SK-N-MC (cell line): ENCODE data around the gene KAZN.

Experiments
- DNase-seq: peaks from one replicate; pipeline ENCODE4 v3.0.0-alpha.2; 2011; ENCODE audit warnings: low read depth, low spot score
- H3K27ac ChIP-seq: fragments of 200-600 bp; sonication (generic); 2 replicates; pipeline ENCODE4 v1.5.1; 2016; ENCODE audit warnings: mixed run types
- H3K36me3 ChIP-seq: fragments of 200-600 bp; sonication (generic); 2 replicates; pipeline ENCODE4 v1.6.1; 2017; ENCODE audit warnings: antibody characterized with exemption, low read length, mixed read lengths; ENCODE audit not compliant: insufficient read depth
- H3K4me3 ChIP-seq: fragments of 200-600 bp; sonication (generic); 2 replicates; pipeline ENCODE4 v1.5.1; 2016
- H3K9ac ChIP-seq: fragments of 200-600 bp; sonication (generic); 2 replicates; pipeline ENCODE4 v1.8.0; 2017; ENCODE audit warnings: mixed run types, mixed read lengths; ENCODE audit not compliant: insufficient read length
- H3K9me3 ChIP-seq: fragments of 200-600 bp; sonication (generic); 2 replicates; pipeline ENCODE4 v1.6.1; 2017; ENCODE audit warnings: low read depth, mild to moderate bottlenecking, antibody characterized with exemption, low read length, moderate library complexity, mixed read lengths
- EZH2 ChIP-seq: fragments of 200-600 bp; sonication (generic); IDR thresholded peaks from one replicate; pipeline ENCODE4 v1.6.1; 2017; ENCODE audit warnings: antibody characterized with exemption
- FOXP2 ChIP-seq: optimal IDR thresholded peaks from 2 replicates; pipeline ENCODE3; 2011; ENCODE audit warnings: mild to moderate bottlenecking, moderate library complexity; ENCODE audit not compliant: insufficient read depth; ENCODE audit errors: extremely low read length, control extremely low read depth
- POLR2AphosphoS5 ChIP-seq: IDR thresholded peaks from 2 replicates; pipeline ENCODE4 v1.6.1; 2012; ENCODE audit warnings: mild to moderate bottlenecking, low read depth, low read length, borderline replicate concordance

KAZN gene

DNA sequence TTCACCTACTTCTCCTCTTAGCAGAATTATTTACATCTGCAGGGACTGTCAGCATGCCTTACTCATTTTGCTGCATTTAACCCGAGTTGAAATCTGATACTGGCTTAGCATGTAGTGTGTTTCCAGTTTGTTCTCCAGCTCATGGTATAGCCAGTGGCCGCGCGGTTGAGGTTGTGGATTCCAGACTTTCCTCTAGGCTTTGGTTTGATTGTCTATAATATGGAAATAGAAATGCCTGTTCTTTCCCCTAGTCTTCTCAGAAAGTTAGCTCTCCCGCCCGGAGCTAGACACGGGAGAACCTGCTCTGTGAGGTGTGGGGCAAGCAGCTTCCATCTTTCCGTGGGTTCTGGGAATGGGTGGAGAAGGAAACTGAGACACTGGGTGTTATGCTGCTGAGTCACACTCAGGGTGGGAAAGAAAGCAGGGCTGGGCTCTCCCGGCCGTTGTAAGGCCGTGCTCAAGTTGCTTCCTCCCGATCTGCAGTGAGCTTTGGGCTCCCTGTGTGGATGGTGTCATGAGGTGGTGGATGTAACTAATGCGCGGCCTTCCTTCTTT lies 348.3 kb downstream of the KAZN start:
- Histone ChIP-seq H3K4me3 (no peak overlapping the region), H3K36me3 (no peaks in the 10 kb centered on the region), H3K9ac (no peak overlapping the region), H3K9me3 (no peaks in the 10 kb centered on the region), H3K27ac (no peak overlapping the region)
- TF ChIP-seq POLR2AphosphoS5 (no peak), FOXP2 (no peak), EZH2 (no peak)
- DNase-seq = no peak

DNA sequence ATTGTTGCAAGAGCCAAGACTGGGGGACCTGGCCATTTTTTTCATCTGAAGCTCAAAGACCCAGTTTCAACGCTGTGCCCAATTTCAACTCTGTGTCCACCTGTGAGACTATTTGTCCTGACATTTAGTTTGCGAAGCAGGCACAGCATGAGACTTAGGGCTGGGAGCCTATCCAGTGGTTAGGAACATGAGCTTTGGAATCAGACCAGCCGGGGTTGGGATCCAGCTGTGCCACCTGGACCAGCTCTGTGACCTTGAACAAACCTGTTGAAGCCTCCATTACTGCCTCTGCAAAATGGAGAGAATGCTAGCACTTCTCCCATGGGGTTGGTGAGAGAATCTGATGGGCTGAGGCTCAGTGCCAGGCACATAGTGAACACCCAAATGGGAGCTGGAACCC lies 348.9 kb downstream of the KAZN start:
- Histone ChIP-seq H3K9ac (no peak overlapping the region), H3K36me3 (no peaks in the 10 kb centered on the region), H3K4me3 (no peak overlapping the region), H3K27ac (no peak overlapping the region), H3K9me3 (no peaks in the 10 kb centered on the region)
- DNase-seq = no peak
- TF ChIP-seq POLR2AphosphoS5 = no peak
- no peak for TF ChIP-seq FOXP2
- no peak for TF ChIP-seq EZH2

DNA sequence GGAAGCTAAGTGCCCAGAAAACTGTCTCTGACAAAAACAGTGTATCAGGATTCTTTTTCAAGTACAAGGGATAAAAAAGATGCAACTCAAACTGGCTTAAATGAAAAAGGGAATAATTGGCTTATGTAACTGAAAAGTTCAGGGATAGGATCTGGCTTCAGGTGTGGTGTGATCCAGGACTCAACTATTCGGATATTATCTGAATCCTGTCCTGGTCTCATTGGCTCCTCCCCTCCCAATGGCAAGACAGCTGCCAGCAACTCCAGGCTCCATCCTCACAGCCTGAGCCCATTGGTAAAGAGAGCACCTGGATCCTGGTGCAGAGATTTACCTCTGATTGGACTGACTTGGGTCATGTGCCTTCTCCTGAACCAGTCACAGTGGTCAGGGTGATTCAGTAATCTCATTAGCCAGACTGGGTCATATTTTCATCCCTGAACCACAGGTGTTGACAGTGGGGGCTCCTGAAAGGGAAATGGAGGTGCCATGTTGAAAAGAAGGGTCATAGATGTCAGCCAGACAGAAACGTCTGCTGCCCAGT lies 349.7 kb downstream of the KAZN start:
- Histone ChIP-seq H3K27ac (no peak overlapping the region), H3K4me3 (no peak overlapping the region), H3K9ac (no peak overlapping the region), H3K36me3 (no peaks in the 10 kb centered on the region), H3K9me3 (no peaks in the 10 kb centered on the region)
- DNase-seq = no peak
- no peak for TF ChIP-seq EZH2
- no peak for TF ChIP-seq FOXP2
- no peak for TF ChIP-seq POLR2AphosphoS5

DNA sequence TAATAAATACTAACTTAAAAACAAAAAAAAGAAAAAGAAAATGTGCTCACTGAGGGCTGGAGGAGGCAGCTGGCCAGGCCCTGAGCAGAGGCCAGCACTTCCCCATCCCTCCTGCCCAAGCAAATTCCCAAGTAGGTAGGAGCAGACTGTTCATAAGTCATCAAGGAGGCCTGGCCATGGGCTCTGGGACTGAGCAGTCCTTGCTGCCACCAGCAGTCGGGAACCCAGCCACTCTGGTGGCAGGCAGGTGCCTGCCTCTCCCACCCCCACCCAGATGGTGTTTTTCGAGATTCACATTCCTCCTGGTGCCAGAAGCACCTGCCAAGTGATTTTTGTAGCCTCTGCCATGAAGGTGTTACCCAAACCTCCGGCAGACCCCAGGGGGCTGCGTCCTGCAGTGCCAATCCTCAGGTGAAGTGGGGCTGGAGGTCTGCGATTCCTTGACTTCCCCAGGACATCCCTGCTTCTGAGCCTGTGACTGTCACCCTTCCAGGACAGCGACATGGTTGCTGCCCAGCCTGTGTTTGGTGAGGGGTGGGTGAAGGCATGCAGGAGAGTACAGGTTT lies 350.9 kb downstream of the KAZN start:
- Histone ChIP-seq H3K4me3 (no peak overlapping the region), H3K27ac (no peak overlapping the region), H3K36me3 (no peaks in the 10 kb centered on the region), H3K9me3 (no peaks in the 10 kb centered on the region), H3K9ac (no peak overlapping the region)
- TF ChIP-seq FOXP2 = no peak
- TF ChIP-seq EZH2 = no peak
- no peak for TF ChIP-seq POLR2AphosphoS5
- DNase-seq = no peak

DNA sequence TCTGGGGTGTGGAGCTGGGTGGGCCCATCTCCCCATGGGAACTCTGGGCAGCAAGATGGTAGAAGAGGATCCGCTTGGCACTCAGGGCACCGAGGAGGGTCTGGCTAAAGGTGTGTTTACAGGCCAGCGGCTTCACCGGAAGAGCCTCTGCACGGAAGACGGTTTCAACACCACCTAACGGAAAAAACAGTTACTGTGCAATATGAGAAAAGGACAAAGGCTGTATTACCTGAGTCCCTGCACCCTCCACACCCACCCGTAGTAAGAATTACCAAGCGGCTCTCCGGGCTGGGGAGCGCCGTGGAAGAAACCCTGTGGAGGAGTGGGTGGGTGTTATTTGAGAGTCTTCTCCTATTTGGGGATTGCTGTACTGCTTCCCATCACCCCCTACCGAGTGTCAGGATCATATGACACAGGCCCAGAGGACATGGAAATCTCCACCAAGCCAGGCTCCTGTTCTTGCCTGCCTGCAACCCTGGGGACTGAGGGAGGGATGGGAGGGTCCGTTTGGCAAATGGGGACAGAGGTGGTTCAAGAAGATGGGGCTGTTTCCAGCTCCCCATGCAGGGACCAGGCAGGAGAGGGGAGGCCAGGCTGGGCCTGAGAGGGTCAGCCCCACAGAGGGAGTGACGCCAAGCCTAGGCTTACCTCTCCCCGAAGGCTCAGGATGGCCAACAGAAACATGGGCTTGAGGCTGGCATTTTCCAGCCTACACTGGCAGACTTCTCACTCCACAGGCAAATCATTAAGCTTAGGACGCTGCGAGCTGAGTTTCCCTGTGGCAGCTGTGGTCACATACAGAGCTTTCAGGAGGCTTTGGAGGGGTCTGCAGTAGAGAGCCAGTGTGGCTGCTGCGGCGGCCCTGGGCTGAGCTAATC lies 351.6 kb downstream of the KAZN start:
- no peaks in the 10 kb centered on the region for H3K36me3 ChIP-seq
- no peaks in the 10 kb centered on the region for H3K9me3 ChIP-seq
- H3K27ac ChIP-seq = no peak overlapping the region
- no peak overlapping the region for H3K9ac ChIP-seq
- no peak for DNase-seq
- no peak for TF ChIP-seq EZH2
- TF ChIP-seq POLR2AphosphoS5 = no peak
- TF ChIP-seq FOXP2 = no peak
- no peak overlapping the region for H3K4me3 ChIP-seq

DNA sequence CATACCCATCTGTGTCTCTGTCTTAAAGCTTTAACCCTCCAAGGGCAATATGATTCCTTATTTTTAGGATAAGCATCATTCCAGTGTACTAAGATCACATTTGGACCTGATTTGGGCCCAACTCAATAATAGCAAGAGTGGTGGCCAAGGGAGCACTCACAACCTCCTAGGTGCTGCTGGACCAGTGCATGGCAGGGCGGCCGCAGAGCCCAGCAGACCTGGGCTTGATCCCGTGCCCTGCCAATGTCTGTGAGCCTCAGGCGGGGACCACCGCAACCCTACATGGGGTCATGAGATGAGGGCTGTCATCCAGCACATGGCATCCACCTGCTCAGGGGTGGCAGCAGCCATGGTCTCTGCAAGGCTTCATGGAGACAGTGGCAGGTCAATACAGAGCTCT lies 353.3 kb downstream of the KAZN start:
- H3K27ac ChIP-seq = no peak overlapping the region
- H3K36me3 ChIP-seq = no peaks in the 10 kb centered on the region

DNA sequence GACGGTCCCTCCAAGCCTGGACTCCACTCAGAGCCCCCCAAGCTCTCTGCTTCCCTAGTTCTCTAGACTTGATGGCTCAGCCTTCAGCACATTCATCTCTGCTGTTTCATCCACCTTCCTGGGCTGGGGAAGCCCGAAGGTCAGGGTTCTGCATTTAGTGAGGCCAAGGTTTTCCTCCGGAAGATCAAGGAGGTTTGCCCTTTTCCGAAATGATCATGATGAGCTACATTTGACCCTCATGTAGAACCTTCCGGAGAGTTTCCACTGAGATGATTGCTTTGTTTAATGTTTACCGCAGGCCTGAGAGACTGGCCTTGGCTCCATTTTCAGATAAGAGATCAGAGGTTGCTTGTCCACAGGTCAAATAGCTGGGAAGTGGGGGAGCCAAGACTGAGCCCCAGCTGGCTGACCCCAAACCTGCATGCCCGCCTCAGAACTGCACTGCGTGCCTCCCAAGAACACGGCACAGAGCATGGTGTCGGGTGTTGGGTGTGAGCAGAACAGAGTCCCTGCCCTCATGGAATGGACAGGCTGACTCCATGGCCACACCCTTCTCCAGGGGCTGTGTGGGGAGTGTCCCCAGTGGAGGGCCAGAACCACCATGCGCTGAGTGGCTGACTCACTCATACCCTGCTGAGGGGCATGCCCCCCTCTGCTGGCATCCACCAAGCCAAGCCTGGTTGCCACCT lies 354.3 kb downstream of the KAZN start:
- no peak overlapping the region for H3K27ac ChIP-seq
- TF ChIP-seq EZH2 (no peak), FOXP2 (no peak), POLR2AphosphoS5 (no peak)
- no peak for DNase-seq
- no peak overlapping the region for H3K4me3 ChIP-seq
- no peaks in the 10 kb centered on the region for H3K9me3 ChIP-seq
- no peaks in the 10 kb centered on the region for H3K36me3 ChIP-seq
- no peak overlapping the region for H3K9ac ChIP-seq

More for the DNA sequence above, 353.3 kb downstream of the KAZN start:
- H3K4me3 ChIP-seq = no peak overlapping the region
- DNase-seq = no peak
- TF ChIP-seq FOXP2 = no peak
- no peak for TF ChIP-seq POLR2AphosphoS5
- TF ChIP-seq EZH2 = no peak
- no peak overlapping the region for H3K9ac ChIP-seq
- no peaks in the 10 kb centered on the region for H3K9me3 ChIP-seq

DNA sequence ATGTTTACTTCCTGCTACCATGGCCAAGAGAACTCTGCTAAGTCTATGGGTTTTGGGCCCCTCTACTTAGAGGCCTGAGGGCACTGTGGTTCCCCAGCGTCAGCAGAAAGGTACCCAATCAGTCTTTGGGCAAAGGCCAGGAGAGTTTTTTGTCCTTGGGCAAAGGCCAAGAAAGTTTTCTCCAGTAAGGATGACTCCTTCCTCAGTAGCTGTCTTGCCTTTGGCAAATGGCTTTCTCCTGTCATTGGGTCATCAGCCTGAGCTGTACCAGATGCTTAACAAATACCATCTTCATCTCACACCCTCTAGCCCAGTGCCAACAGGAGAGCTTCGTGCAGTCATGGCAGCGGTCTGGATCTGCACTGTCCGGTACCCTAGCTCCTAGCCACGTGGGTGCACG lies 355.7 kb downstream of the KAZN start:
- H3K27ac ChIP-seq = no peak overlapping the region

More for the DNA sequence above, 355.7 kb downstream of the KAZN start:
- H3K36me3 ChIP-seq = no peaks in the 10 kb centered on the region
- no peak for DNase-seq
- no peaks in the 10 kb centered on the region for H3K9me3 ChIP-seq
- H3K4me3 ChIP-seq = no peak overlapping the region
- H3K9ac ChIP-seq = no peak overlapping the region
- TF ChIP-seq FOXP2 = no peak
- no peak for TF ChIP-seq EZH2
- TF ChIP-seq POLR2AphosphoS5 = no peak
